ENCODE results near the gene ZNF648.

DNA sequence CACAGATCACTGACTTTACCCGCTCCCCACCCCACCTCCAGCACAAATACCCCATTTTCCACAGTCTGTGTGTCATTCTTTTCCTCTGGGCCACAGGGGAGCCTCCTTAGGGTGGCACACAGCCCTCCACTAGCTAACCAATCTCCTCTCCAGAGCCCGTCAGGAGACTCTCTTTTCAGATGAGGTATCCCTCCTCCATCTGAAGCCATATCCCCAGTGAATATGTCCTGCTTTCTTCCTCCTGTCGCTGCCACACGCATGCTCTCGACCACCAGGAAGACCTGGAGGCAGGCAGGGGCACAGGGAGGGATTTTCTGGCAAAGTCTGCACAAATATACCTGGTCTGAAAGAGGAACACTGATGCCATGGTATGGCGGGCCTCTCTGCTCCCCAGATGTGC lies 635 bp downstream of the ZNF648 start:
- no peak for TF ChIP-seq POLR2AphosphoS5 (IDR thresholded peaks at IDR 0.05; ENCODE audit: insufficient read depth in 1 of 2, low read depth in 1 of 2)
- no peak for TF ChIP-seq POLR2A (IDR thresholded peaks at IDR 0.05)

All from vagina (tissue), 2 donors.